GM19099 (cell line): Measurements from ENCODE around the gene PLPPR5.

ENCODE experiments used
- POLR2A ChIP-seq: IDR thresholded peaks from 3 replicates; pipeline ENCODE4 v1.6.1; 2011; ENCODE audit warnings: low read depth; ENCODE audit not compliant: insufficient read length; ENCODE audit errors: extremely low read depth

Gene PLPPR5

DNA sequence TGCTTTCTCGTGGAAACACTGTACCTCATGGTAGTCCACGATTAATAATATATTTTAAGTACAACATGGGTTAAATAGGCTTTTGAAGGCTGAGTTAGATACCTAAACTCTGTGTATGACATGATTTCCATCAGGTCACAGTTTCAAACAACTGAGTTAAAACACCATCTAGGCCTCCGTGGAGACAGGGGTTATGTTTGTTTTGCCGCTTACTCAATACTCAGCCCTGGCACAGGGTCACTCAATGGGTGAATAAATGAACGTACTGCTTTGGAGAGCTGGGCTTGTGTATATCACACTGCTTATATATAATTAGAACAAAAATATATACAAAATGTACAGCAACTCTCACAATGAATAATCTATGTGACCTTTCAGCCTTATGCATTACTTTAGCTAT, 72.5 kb downstream of the PLPPR5 start:
- no peak for TF ChIP-seq POLR2A

DNA sequence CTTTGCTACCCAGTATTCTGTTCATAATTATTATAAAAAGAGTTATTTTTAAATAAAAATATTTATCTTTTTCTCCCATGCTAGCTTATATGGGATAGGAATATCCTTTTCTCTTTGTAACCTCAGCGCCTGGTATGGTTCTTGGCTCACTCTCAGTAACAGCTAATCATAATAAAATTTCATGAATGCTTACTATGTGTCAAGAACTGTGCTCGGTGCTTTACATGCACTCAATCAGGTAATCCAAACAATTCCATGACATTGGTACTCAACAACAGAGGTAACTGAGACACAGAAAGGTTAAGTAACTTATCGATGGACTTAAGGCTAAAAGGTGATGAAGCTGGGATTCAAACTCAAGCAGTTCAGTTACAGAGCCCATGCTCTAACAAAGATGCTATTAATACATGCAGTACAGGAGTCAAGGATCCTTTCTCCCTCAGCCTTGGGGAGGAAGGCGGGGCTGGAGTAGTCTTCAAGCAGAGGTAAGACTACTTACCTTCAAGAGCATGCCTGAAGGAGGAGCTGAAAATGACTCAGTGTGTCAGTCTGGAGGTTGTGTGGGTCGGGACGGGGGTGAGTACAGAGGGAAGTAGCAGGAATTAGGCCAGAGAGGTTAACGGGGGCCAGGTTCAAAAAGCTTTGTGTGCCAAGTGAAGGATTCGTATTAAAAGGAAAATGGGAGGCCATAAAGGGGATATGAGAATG, 73.4 kb downstream of the PLPPR5 start:
- TF ChIP-seq POLR2A: no peak

DNA sequence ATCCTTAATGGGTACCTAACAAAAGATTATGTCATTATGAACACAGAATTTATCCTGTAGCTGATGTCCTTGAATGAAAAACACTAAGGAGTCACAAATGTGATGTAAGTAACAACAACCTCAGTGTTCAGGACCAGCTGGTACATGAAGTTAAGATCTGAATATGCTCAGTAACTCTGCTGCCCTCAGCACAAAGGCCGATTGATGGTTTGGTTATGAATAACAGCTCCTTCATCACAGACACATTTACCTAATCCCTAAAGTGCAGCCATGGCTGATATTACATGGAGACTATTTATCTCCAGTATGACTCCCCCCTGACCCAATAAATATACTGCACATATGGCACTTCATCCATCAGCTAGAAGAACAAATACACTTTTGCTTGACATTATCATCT, 75.2 kb downstream of the PLPPR5 start:
- no peak for TF ChIP-seq POLR2A

DNA sequence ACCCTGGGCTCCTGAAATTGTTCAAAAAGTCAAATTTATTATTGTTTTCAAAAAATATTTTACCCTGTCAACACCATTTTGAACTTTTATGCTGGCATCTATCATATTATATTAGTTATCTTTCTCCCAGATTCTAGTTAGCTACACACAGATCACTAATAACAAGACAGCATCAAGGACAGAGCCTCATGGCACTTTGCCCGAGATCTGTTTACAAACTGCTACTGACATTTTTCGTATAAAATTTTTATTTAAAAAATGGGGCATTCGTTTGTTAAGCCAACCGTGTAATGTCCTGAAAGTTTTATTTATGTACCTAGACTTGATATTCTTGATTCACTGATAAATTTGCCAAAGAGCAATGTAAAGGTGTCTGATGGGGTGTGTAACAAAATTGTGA, 78.1 kb downstream of the PLPPR5 start:
- TF ChIP-seq POLR2A: no peak

DNA sequence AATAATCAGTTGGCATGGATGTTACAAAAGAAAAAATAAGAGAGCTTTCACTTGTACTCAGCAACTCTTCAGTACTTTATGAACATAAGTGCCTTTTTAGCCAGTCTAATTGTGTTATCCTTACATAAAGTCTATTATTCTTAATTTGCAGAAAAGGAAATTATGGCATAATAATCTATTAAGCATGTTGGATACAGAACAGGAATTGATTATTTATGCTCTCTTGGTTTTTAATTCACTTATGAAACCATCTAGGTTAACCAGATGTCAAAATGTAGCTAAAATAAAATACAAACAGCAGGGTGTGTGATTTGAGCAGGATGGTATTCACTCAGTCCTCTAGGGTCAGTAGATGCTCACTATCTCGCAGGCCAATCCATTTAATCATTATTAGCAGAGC, 79.7 kb downstream of the PLPPR5 start:
- no peak for TF ChIP-seq POLR2A

DNA sequence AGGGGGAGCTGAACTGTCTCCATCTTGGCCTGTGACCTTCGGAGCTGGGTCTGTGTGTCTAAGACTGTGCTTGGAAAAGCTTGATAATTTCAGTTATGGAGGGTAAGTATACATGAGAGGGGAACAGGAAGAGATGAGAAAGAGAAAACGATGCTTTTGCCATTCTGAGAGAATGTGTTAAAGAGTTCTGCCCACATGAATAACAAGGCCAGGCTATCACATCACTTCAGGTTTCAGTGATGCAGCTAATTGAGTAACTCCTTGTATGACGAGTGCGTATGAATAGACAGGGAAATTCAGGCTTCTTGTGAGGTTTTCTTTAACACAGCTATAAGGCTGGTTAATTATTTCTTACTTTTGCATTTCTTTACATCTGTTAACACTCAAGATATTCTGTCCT, 81.0 kb downstream of the PLPPR5 start:
- TF ChIP-seq POLR2A: no peak

DNA sequence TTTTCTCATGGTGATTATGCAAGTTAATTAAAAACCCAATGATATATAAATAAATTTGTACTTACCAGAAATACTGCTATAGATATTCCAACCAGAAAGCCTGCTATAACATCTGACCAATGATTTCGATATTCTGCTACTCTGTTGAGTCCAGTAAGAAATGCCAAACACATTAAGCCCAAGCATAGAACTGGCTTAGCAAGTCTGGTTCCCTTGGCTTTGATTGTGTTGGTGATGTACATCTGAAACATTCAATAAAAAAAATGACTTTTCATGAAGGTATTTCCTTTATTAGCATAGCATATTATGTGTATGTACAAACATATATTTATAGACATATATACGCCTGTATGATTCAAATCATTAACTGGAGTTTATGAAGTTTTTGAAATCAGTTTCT, 82.8 kb downstream of the PLPPR5 start:
- no peak for TF ChIP-seq POLR2A

DNA sequence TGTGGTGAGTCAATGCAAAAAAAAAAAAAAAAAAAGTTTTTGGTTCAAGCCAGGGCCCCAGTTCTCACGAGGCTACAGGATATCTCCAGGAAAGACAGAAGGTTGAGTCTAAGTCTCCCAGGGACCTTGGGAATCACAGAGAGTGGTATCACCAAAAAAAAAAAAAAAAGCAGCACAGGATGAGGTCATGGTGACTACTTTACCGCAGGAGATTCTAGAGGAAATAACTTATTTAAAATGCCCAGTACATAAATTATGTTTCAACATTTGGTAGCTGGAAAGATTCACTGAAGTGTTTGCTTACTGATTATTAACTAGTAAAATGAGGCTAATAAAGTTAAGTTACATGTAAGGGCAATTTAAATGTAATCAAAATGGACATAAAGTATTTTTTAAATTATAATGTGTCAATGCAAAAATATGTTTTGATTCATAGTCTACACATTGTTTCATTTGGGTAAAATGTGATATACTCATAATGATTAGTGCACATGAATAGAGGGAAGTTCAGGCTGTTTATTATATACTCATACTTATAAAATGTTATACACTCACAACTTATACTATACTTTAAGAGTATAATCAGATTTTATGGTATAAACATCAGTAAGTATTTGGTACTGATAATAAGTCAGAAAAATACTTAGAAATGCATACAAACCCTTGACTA, 84.1 kb downstream of the PLPPR5 start:
- no peak for TF ChIP-seq POLR2A

DNA sequence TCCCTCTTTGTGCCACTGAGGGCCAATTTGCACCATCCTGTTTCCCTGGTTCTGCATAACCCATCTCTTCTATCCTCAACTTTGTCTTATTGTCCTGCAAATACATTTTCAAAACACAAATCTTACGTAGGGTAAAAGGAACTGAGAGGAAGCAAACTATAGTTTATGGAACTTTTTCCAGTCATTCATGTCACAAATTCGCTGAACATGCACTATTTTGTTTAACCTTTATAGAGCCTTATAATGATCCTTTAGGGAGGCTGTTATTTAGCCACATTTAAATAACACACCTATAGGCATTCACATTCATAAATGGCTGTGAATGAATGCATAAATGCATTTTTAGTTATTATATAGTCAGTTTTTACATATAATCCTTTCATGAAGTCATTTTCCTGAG, 85.0 kb downstream of the PLPPR5 start:
- no peak for TF ChIP-seq POLR2A

DNA sequence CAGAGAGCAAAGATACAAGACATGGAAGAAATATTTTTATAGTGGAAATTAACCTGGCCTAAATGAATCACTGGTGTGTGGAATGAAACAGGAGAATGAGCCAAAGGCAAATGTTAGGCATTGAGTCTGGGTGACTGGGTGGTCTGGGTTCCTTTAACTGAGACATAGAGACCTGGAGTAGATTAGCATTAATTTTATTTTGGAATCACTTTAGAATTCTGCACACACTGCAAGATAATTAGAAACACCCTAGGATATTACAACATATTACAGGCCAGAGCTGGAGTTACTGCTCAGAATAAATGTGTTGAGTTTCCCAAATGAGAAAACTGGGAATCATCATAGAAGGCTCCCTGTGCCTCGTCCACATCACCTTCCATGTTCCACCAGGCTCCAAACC, 85.5 kb downstream of the PLPPR5 start:
- TF ChIP-seq POLR2A: no peak

DNA sequence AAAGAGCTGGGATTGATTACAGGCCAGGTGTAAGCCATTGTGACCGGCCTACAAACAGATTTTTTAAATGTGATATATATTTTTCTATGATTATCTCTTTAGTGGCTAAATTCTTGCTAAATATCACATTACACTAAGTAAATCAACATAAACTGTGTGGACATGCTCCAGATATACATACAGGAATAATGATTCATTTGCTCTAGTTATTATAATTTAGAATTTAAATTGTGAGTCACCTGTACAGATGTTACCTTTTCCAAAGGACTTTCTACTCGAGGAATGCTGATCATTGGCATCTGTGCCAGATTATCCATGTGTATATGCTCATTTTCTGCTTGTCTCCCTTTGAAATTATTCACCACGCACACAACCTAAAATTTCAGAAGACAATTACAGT, 90.1 kb downstream of the PLPPR5 start:
- no peak for TF ChIP-seq POLR2A

DNA sequence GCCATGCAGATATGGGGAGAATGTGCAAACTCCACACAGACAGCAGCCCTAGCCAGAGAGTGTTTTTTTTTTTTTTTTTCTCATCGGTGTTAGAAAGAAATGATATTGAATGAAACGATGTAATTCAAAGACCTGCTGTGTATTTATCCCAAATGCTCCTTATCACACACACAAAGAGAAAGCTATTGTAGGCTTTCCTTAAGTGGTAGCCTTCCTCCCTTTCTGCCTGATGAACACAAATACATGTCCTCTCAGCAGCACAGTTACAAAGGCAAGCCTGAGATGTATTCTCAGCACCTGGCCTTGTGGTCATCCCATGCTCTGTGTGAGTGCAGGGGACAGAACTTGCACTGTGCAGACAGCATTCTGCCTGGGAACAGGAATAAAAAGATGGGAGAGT, 93.8 kb downstream of the PLPPR5 start:
- TF ChIP-seq POLR2A: no peak

DNA sequence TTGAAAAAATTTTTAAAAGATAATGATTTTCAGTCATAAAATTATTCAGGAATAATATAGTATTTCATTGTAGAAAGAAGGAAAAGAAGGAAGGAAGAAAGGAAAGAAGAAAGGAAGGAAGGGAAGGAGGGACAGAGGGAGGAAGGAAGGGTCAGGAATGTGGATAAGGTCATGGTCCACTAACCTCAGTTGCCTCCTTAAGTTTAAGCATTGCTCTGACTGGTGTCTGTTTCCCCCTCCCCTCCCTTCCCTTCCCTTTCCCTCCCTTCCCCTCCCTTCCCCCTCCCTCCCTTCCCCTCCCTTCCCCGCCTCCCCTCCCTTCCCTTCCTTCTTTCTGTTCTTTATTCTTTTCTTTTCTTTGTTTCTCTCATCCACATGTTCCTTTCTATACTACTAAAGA, 95.7 kb downstream of the PLPPR5 start:
- TF ChIP-seq POLR2A: no peak

DNA sequence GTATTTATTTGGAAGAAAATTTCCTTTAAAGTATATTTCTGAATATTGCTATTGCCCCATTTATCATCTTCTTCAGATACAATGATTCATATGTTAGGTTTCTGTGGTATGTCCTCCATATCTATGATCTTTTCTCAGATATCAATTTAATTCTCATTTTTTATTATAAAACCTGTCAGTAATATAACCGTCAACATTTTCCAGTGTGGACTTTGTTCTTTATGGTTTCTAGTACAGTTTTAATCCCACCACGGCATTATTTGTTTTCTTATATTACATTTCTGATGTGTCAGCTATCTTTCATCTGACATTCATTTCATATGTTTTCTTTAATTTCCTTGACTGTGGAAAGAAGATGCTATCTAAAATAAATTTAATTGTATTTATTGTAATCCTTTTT, 97.9 kb downstream of the PLPPR5 start:
- no peak for TF ChIP-seq POLR2A

DNA sequence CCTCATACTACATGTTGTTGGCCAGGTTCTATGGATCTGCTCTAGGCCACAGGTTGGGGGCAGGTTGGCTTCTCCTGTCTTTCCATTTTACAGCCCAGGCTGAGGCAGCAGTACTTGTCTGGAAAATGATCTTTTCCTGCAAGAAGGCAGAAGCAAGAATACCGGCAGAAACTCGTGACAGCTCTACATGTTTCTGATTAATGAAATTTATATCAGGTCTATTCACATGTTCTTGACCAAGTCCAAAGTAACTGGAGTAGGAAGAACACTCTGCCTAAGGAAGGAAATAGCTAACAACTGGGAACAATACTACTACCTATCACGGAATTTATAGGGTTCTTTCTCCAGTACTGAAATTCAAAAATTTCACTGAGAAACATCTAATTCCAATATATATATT, 98.3 kb downstream of the PLPPR5 start:
- no peak for TF ChIP-seq POLR2A

DNA sequence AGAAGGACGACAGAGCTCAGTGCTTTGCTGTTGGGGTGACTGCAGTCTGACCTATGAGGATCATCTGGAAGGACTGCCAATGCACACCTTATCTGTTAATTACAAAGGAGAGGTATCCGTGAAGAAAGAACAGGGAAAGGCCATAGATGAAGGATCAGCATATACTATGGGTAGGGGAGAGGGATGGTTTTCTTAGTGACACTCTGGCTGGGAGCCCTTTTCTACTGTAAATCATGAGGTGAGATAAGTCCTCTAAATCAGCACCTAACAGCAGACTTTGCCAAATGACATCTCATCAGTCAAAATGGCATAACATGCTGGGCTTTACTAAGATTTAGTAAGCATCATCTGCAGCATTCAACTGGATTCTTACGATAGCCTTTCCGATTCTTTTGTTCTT, 100.0 kb downstream of the PLPPR5 start:
- TF ChIP-seq POLR2A: no peak

DNA sequence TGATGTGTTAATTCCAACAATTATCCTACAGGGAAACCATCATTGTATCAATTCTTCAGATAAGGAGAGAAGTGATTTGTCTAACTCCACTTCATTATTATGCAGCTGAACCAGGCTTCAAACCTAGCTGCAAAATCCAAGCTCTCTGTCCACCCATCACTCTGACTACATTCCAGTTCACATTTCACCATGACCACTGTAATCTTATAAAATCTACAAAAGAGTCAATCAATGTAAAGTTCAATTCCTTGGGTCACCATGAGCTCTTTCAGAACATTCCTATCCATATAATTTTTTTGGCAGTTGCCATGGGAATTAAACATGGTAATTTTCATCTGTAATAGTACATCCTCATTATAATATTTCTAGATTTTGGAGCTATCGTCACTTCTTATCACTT, 100.9 kb downstream of the PLPPR5 start:
- TF ChIP-seq POLR2A: no peak

DNA sequence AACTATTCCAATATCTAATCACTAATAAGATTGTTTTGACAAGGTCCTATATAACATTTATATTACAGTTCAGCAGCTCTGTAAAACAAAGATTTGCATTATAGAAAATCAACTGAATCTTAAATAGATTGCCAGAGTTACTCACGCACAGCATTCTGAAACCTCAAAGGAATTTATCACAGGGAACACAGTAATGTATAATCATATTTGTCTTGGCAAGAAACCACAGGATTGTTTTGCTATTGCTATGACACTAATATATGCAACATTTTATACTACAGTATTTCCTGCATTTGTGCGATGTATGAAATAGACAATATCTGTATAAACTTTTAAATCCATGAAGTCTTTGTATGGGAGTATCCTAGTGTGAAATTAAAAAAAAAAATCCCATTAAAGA, 101.4 kb downstream of the PLPPR5 start:
- TF ChIP-seq POLR2A: no peak

DNA sequence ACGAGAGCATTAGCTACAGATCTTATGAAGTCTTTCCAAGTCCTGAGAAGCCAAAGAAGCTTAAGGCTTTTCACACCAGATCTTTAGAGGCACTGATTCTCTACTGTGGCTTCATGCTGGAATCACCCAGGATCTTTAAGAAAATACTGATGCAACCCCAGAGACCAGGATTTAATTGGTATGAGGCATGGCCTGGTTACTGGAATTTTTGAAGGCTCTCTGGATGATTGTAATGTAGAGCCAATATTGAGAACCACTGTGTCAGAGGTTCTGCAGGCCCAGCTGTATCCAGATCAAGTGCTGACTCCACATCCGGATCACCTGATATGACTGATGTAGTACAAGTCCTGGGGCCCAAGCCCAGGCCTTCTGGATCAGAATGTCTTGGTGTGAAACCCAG, 105.7 kb downstream of the PLPPR5 start:
- no peak for TF ChIP-seq POLR2A
